GM23338 (cell line): ENCODE data around the gene DNM2.

Source experiments
- EZH2 ChIP-seq: fragments of 200-600 bp; sonication (generic); IDR thresholded peaks from one replicate; pipeline ENCODE4 v1.8.0; 2017; ENCODE audit warnings: antibody characterized with exemption, mild to moderate bottlenecking, low read depth; ENCODE audit not compliant: unreplicated experiment
- JUNB ChIP-seq: IDR thresholded peaks from one replicate; pipeline ENCODE4 v1.6.1; 2016; ENCODE audit warnings: antibody characterized with exemption; ENCODE audit not compliant: unreplicated experiment

DNA sequence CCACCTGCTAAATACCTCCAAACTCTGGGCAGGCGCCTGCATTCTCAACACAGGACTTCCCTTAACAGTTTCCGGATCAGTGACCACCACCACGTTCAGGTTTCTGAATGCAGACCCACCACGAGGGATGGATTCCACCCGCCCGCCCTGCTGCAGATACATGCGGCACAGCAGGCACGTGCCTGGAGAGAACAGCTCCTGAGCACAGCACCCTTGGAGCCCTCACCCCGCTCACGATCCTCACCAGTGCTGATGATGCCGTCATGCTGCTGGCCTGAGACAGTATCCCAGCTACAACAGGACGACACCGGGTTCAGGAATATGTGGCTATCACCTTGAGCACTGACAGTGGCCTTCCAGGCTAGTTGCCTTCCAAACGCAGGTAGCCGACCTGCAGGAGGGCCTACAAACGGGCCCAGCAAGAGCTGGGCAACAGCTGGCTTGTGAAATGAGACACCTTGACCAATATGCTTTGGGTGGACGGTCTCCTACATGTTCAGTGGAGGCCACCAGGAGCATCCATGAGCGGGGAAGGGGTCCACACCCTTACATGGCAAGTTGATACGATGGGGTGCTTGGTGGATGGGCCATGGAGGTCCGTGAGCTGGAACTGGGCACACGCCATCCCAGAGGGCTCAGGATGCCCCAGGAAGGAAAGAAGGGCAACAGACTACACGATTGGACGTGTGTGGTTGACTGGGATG is 26.5 kb upstream of the DNM2 start:
- TF ChIP-seq EZH2 = no peak
- no peak for TF ChIP-seq JUNB
